ENCODE data around the gene TMEM135.
"Not testable (repeated sequence)": the region's sequence is repeated elsewhere in the genome, so short reads cannot be mapped to it uniquely, and the experiment has no call there.

The TMEM135 gene

GRCh38 chr11:87081358-87081757 lies 43.6 kb downstream of the TMEM135 start:
- no peak for DNase-seq

GRCh38 chr11:87082590-87082989 lies 44.9 kb downstream of the TMEM135 start:
- no peak for DNase-seq

- DNase-seq, result no peak
Observed at GRCh38 chr11:87083029-87083428, 45.3 kb downstream of the TMEM135 start.

- no peak for DNase-seq
Observed at GRCh38 chr11:87092159-87092558, 54.4 kb downstream of the TMEM135 start.

- DNase-seq, result no peak
Observed at GRCh38 chr11:87092567-87092966, 54.8 kb downstream of the TMEM135 start.

GRCh38 chr11:87097582-87097981 lies 59.8 kb downstream of the TMEM135 start:
- peak; percentile 21 for DNase-seq

- no peak for DNase-seq
Observed at GRCh38 chr11:87101956-87102580, 64.3 kb downstream of the TMEM135 start.

- DNase-seq, result not testable (repeated sequence)
Observed at GRCh38 chr11:87105826-87106225, 68.1 kb downstream of the TMEM135 start.

- DNase-seq, result not testable (repeated sequence)
Observed at GRCh38 chr11:87107379-87107778, 69.6 kb downstream of the TMEM135 start.

- no peak for DNase-seq
Observed at GRCh38 chr11:87110443-87111131, 72.9 kb downstream of the TMEM135 start.

GRCh38 chr11:87114093-87114492 lies 76.4 kb downstream of the TMEM135 start:
- DNase-seq, result no peak

- DNase-seq, result no peak
Observed at GRCh38 chr11:87116185-87116584, 78.5 kb downstream of the TMEM135 start.

- no peak for DNase-seq
Observed at GRCh38 chr11:87120937-87121336, 83.2 kb downstream of the TMEM135 start.

GRCh38 chr11:87122852-87123251 lies 85.1 kb downstream of the TMEM135 start:
- no peak for DNase-seq

GRCh38 chr11:87125257-87125656 lies 87.5 kb downstream of the TMEM135 start:
- DNase-seq, result no peak

- no peak for DNase-seq
Observed at GRCh38 chr11:87127101-87127500, 89.4 kb downstream of the TMEM135 start.

- DNase-seq, result no peak
Observed at GRCh38 chr11:87128372-87128771, 90.6 kb downstream of the TMEM135 start.

- DNase-seq, result no peak
Observed at GRCh38 chr11:87134524-87135106, 96.9 kb downstream of the TMEM135 start.

GRCh38 chr11:87136236-87136635 lies 98.5 kb downstream of the TMEM135 start:
- DNase-seq, result no peak

GRCh38 chr11:87137711-87138110 lies 100.0 kb downstream of the TMEM135 start:
- no peak for DNase-seq

- no peak for DNase-seq
Observed at GRCh38 chr11:87139475-87139874, 101.7 kb downstream of the TMEM135 start.

GRCh38 chr11:87141322-87141721 lies 103.6 kb downstream of the TMEM135 start:
- no peak for DNase-seq

GRCh38 chr11:87141980-87142514 lies 104.3 kb downstream of the TMEM135 start:
- no peak for DNase-seq

- DNase-seq, result no peak
Observed at GRCh38 chr11:87142594-87142993, 104.9 kb downstream of the TMEM135 start.

Data from CD4-positive, alpha-beta T cell treated with Interferon gamma for 1 hour (primary cell).